Parathyroid adenoma (tissue), 2 donors: ENCODE data around the gene CX3CL1.
"Not testable (repeated sequence)": the region's sequence is repeated elsewhere in the genome, so short reads cannot be mapped to it uniquely, and the experiment has no call there.

ENCODE experiments used
- H2AFZ ChIP-seq: fragments of 300-600 bp; sonication (generic); one replicate; pipeline ENCODE4 v1.7.0; 2017; ENCODE audit warnings: antibody characterized with exemption, mild to moderate bottlenecking
- H3K27ac ChIP-seq: fragments of 300-600 bp; sonication (generic); one replicate; pipeline ENCODE4 v1.7.0; 2017
- H3K27me3 ChIP-seq: fragments of 300-600 bp; sonication (generic); one replicate; pipeline ENCODE4 v1.7.0; 2017; ENCODE audit warnings: low read length; ENCODE audit not compliant: control insufficient read depth, insufficient read depth
- H3K36me3 ChIP-seq: fragments of 300-600 bp; sonication (generic); one replicate; pipeline ENCODE4 v1.7.0; 2017; ENCODE audit warnings: low read length; ENCODE audit not compliant: control insufficient read depth, insufficient read depth
- H3K4me1 ChIP-seq: fragments of 300-600 bp; sonication (generic); one replicate; pipeline ENCODE4 v1.7.0; 2017; ENCODE audit warnings: control low read depth
- H3K4me2 ChIP-seq: fragments of 300-600 bp; sonication (generic); one replicate; pipeline ENCODE4 v1.7.0; 2017; ENCODE audit warnings: low read length
- H3K4me3 ChIP-seq: fragments of 300-600 bp; sonication (generic); one replicate; pipeline ENCODE4 v1.7.0; 2017; ENCODE audit warnings: low read depth, low read length
- H3K79me2 ChIP-seq: fragments of 300-600 bp; sonication (generic); one replicate; pipeline ENCODE4 v1.7.0; 2017; ENCODE audit warnings: control low read depth
- H3K9ac ChIP-seq: fragments of 300-600 bp; sonication (generic); one replicate; pipeline ENCODE4 v1.7.0; 2017; ENCODE audit warnings: mild to moderate bottlenecking
- H3K9me3 ChIP-seq: fragments of 300-600 bp; sonication (generic); one replicate; pipeline ENCODE4 v1.7.0; 2017; ENCODE audit warnings: low read length; ENCODE audit not compliant: control insufficient read depth
- CTCF ChIP-seq: fragments of 300-600 bp; sonication (generic); IDR thresholded peaks from one replicate; pipeline ENCODE4 v1.7.0; 2017; ENCODE audit warnings: antibody characterized with exemption, mild to moderate bottlenecking
- donor health status: primary hyperparathyroidism.

The CX3CL1 gene

GRCh38 chr16:57331355-57331754 is 40.9 kb upstream of the CX3CL1 start:
- no peak for TF ChIP-seq CTCF
- H3K79me2 ChIP-seq, result no peaks in the 10 kb centered on the region
- H3K9me3 ChIP-seq, result no peaks in the 10 kb centered on the region
- no peaks in the 10 kb centered on the region for H3K27me3 ChIP-seq
- no peaks in the 10 kb centered on the region for H3K36me3 ChIP-seq
- no peak overlapping the region for H3K4me3 ChIP-seq
- no peak overlapping the region for H2AFZ ChIP-seq
- no peak overlapping the region for H3K4me2 ChIP-seq
- no peak overlapping the region for H3K27ac ChIP-seq
- H3K9ac ChIP-seq, result no peak overlapping the region
- H3K4me1 ChIP-seq, result no peaks in the 10 kb centered on the region

DNA sequence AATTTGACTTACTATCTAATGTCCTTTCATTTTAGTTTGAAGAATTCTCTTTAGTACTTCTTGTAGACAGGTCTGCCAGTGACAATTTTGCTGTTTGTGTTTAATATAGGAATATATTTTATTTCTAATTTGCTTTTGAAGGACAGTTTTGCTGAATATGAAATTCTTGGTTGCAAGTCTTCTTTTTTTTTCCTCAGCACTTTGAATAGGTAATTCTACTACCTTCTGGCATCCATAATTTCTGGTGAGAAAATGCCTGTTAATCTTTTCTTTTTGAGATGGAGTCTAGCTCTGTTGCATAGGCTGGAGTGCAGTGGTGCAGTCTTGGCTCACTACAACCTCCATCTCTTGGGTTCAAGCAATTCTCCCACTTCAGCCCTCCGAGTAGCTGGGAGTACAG is 38.9 kb upstream of the CX3CL1 start:
- no peaks in the 10 kb centered on the region for H3K36me3 ChIP-seq
- TF ChIP-seq CTCF, result no peak
- no peak overlapping the region for H2AFZ ChIP-seq
- H3K27ac ChIP-seq, result no peak overlapping the region
- no peaks in the 10 kb centered on the region for H3K4me1 ChIP-seq
- H3K79me2 ChIP-seq, result no peaks in the 10 kb centered on the region
- H3K27me3 ChIP-seq, result no peaks in the 10 kb centered on the region
- no peaks in the 10 kb centered on the region for H3K9me3 ChIP-seq
- H3K4me2 ChIP-seq, result no peak overlapping the region
- H3K9ac ChIP-seq, result no peak overlapping the region
- no peak overlapping the region for H3K4me3 ChIP-seq

GRCh38 chr16:57335366-57335765 is 36.9 kb upstream of the CX3CL1 start:
- TF ChIP-seq CTCF, result no peak
- Histone ChIP-seq H3K36me3 (no peaks in the 10 kb centered on the region), H3K9ac (no peak overlapping the region)

GRCh38 chr16:57341062-57341440 is 31.2 kb upstream of the CX3CL1 start:
- H3K36me3 ChIP-seq, result no peaks in the 10 kb centered on the region
- H3K9ac ChIP-seq, result no peak overlapping the region
- no peak overlapping the region for H3K4me2 ChIP-seq
- H3K4me1 ChIP-seq, result no peaks in the 10 kb centered on the region
- H3K9me3 ChIP-seq, result no peaks in the 10 kb centered on the region
- no peak overlapping the region for H3K27ac ChIP-seq
- no peaks in the 10 kb centered on the region for H3K79me2 ChIP-seq
- H3K27me3 ChIP-seq, result no peaks in the 10 kb centered on the region
- H2AFZ ChIP-seq, result no peak overlapping the region
- H3K4me3 ChIP-seq, result no peak overlapping the region
- no peak for TF ChIP-seq CTCF

More at GRCh38 chr16:57335366-57335765, 36.9 kb upstream of the CX3CL1 start:
- Histone ChIP-seq H3K4me2 (no peak overlapping the region), H3K4me1 (no peaks in the 10 kb centered on the region), H2AFZ (no peak overlapping the region), H3K79me2 (no peaks in the 10 kb centered on the region), H3K4me3 (no peak overlapping the region), H3K9me3 (no peaks in the 10 kb centered on the region), H3K27ac (no peak overlapping the region), H3K27me3 (no peaks in the 10 kb centered on the region)

GRCh38 chr16:57341441-57342303 is 30.6 kb upstream of the CX3CL1 start:
- Histone ChIP-seq H3K27me3 (no peaks in the 10 kb centered on the region), H3K4me3 (no peak overlapping the region), H2AFZ (no peak overlapping the region), H3K36me3 (no peaks in the 10 kb centered on the region), H3K27ac (no peak overlapping the region), H3K4me2 (no peak overlapping the region), H3K9ac (no peak overlapping the region), H3K79me2 (no peaks in the 10 kb centered on the region), H3K4me1 (no peaks in the 10 kb centered on the region), H3K9me3 (no peaks in the 10 kb centered on the region)
- no peak for TF ChIP-seq CTCF

DNA sequence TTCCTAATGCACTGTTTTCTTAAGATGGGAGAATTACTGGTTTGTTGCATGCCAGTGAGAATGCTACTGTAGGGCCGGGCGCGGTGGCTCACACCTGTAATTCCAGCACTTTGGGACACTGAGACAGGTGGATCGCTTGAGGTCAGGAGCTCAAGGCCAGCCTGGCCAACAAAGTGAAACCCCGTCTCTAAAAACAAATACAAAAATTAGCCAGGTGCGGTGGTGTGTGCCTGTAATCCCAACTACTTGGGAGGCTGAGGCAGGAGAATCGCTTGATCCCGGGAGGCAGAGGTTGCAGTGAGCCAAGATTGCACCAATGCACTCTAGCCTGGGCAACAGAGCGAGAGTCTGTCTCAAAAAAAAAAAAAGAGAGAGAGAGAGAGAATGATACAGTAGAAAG is 29.7 kb upstream of the CX3CL1 start:
- H3K9ac ChIP-seq, H3K9me3 ChIP-seq, H3K4me1 ChIP-seq: not testable (repeated sequence)

More for the DNA sequence above, 29.7 kb upstream of the CX3CL1 start:
- not testable (repeated sequence) for H3K79me2 ChIP-seq, H2AFZ ChIP-seq, H3K27ac ChIP-seq, H3K4me3 ChIP-seq, H3K36me3 ChIP-seq, H3K4me2 ChIP-seq, H3K27me3 ChIP-seq
